GM21528 (cell line): ENCODE measurements around the gene CDC42SE2.
"Not testable (repeated sequence)": the region's sequence is repeated elsewhere in the genome, so short reads cannot be mapped to it uniquely, and the experiment has no call there.

Experiments used
- ATAC-seq: cut with Tn5 transposase; IDR thresholded peaks from one replicate; pipeline ENCODE4 v1.9.1; 2021; ENCODE audit warnings: mild to moderate bottlenecking, moderate library complexity; ENCODE audit not compliant: unreplicated experiment, low FRiP score

CDC42SE2 gene

DNA sequence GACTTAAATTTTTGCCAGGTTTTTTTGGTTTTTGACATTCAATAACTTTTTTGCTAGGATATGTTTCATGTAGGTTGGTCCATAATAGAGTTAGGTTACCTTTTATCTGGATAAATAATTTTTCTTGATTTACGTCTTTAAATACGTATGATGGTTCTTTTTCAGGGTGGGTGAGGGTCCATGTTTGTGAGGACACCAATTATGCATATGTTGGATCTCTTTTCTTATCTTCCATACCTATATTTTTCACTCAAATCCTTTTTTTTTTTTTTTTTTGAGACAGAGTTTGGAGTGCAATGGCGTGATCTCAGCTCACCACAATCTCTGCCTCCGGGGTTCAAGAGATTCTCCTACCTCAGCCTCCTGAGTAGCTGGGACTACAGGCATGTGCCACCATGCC lies 17.3 kb upstream of the CDC42SE2 start:
- no peak for ATAC-seq

DNA sequence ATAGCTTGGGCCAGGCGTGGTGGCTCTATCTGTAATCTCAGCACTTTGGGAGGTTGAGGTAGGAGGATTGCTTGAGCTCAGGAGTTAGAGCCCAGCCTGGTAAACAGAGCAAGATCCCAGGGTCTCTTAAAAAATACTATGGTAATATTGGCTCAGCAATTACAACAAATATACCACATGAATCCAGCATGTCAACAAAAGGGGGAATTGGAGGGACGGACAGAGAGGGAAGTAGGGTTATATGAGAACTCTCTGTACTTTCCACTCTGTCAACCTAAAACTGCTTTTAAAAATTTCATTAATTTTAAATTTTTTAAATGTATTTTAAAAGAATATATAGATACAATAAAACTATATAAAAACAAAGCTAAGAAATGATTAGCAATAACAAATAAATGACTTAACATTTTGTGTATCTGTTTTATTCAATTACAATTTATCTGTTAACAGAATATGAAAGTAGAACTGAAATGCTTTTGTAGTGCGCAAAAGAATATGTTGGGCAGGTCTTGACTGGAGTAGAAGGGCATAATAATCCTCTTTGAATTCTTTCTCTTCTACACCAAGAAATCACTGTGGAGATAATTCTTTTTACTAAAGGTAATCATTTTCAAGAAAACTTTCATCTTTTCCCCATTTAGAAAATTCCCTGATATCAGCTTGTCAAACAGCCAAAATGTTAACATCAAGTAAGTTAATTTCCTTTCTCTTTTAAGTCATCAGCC lies 12.9 kb upstream of the CDC42SE2 start:
- no peak for ATAC-seq

DNA sequence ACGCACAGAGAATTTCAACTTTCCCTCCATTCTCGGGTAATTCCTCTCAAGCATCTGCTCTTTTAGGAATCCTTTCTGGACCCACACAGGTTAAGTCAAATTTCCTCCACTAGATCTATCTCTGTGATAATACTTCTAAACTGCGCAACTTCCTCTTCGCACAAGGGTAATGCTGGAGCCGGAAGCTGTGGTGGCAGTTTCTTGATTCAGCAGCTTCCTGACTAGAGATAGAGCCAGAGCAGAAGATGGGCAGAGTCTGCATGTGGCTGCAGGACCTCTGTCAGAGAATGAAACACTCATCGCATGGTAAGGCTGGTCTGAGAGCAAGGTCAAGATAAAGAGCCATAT lies 11.1 kb upstream of the CDC42SE2 start:
- ATAC-seq = peak; percentile 86

DNA sequence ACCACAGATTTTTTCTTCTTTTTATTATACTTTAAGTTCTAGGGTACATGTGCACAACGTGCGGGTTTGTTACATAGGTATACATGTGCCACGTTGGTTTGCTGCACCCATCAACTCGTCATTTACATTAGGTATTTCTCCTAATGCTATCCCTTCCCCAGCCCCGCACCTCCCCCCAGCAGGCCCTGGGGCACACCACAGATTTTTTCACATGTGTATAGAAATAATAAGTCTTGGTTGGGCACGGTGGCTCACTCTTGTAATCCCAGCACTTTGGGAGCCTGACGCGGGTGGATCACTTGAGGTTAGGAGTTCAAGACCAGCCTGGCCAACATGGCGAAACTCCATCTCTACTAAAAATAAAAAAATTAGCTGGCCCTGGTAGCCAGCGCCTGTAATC lies 9.8 kb upstream of the CDC42SE2 start:
- not testable (repeated sequence) for ATAC-seq

DNA sequence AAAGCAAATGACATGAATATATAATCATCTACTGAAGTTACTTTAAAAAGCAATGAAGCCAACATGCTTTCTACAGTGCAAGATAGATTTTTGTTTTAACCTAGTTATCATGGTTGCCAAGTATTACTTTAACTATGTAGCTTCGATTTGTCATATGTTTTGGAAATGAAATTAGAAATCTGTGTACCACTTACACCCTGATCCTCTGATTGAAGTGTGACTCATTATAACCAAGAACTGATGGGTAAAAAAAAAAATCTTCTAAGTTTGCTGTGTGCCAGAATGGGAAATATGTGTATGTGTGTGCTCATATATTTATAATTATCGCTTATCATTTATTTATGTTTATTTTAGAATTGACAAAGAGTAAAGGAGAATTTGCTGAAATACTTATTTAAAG lies 9.1 kb upstream of the CDC42SE2 start:
- no peak for ATAC-seq

DNA sequence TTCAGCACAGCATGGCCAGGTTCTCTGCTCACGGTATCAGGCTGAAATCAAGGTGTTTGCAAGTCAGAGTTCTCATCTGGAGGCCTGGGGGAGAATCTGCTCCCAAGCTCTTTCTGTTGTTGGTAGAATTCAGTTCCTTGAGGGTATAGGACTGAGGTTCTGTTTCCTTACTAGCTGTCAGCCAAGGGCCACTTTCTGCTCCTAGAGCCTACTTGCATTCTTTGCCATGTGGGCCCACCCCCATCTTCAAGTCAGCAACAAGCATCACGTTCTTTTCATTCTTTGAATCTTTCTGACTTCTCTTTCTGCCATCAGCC lies 7.4 kb upstream of the CDC42SE2 start:
- no peak for ATAC-seq

DNA sequence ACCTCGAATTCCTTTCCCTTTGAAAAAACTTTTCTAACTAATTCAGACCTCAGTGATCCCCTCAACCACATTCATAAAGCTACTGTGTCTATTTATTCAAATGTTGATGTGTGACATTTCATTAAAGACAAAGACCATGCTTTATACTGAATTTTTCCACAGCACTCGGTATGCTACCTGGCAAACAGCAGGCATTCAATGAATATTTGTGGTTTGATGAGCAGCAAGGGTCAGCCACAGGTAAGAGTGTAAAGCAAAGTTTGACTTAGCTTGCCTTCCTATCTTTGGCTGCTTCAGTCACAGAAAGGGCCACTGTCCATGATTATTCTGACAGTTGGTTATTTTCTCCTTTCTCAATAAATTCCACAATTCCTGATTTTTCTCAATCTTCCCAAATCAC lies 5.1 kb upstream of the CDC42SE2 start:
- ATAC-seq = no peak

DNA sequence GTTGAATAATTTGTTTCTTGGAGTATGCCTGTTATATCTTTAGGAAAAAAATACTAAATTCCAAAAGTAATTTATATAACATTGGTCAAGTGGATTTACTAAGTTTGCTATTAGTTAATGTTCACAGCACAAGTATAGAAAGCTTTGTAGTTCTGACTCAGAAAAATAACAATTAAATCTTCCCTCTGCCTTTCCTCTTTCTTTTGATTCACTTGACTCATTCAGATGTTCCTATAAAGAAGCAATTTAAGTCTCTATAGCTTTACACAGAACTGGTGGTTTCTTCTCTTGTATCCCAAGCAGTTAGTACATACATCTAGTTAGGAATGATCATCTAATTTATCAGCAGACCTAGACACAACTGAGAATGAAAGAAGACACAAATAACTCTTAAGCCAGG lies 4.5 kb upstream of the CDC42SE2 start:
- no peak for ATAC-seq

DNA sequence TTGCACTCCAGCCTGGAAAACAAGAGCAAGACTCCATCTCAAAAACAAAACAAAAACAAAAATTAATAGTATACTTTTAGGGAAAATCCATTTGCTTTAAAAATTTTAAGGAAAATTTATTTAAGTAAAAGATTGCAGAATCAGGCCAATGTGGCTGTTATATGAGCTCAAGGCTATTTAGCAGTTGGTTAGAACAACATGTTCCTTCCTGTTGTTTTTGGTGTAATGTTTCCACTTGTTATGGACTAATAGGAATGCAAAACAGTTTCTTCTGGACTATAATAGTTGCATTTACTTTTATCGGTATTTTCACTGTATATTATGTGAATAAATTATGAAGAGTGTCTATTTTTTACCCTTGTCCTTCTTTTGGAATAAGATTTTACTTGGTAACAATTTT lies 3.0 kb upstream of the CDC42SE2 start:
- no peak for ATAC-seq

DNA sequence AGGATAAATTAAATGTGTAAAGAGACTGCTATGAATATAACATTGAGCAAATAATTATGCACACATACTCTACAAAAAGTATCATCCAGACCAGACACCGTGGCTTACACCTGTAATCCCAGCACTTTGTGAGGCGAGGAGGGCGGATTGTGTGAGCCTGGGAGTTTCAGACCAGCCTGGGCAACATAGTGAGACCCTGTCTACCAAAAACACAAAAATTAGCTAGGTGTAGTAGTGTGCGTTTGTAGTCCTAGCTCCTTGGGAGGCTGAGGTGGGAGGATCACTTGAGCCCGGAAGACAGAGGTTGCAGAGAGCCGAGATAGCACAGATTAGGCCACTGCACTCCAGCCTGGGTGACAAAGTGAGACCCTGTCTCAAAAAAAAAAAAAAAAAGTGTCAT lies 2.4 kb upstream of the CDC42SE2 start:
- ATAC-seq = no peak

DNA sequence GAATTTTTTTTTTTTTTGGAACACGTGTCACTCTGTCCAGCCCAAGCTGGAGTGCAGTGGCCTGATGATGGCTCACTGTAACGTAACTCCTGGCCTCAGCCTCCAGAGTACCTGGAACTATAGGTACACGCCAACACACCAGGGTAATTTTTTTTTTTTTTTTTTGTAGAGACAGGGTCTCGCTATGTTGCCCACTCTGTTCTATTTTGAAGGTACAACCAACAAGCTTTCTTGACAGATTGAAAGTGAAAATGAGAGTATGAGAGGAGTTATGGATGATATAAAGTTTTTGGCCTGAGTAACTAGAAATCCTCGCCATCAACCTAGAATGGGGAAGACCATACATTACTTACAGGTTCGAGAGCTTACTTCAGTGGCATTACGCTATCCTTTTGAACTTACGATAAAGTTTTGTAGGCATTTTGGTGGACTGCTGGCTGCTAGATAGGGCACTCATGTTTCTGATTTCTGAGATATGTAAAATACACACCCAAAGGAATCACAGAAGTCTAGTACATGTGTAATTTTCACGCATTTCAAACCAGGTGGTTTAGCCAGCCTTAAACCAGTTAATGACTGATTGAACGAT lies 806 bp upstream of the CDC42SE2 start:
- peak; percentile 23 for ATAC-seq

DNA sequence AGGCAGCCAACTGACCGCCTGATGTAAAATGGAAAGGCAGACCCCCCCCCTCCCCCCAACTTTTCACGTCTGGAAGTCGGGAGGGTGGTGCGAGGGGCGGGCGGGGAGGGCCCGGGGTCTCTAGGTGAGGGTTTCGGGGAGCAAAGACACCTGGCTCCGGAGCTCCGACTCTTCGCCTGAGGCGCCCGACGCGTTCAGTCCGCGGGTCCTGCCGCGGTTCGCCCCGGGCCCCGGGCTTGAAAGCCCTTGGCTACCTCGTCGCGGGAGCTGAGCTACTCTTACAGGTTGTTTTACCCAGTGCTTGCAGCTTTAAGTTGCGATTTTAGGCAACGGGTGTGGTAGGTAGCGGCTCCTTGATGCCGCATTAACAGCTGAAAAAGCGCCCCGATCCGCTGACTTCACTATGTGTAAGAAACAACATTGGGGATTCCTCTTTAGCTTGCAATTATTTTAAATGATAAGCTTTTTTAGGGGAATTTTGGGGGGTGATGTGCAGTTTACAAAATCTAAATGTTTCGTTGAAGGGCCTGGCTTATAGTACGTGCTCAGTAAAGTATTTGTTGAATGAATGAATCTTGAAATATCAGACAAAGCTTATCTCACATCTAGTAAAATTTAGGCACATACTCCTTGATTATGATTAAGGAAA lies 722 bp downstream of the CDC42SE2 start:
- peak; percentile 9 for ATAC-seq

DNA sequence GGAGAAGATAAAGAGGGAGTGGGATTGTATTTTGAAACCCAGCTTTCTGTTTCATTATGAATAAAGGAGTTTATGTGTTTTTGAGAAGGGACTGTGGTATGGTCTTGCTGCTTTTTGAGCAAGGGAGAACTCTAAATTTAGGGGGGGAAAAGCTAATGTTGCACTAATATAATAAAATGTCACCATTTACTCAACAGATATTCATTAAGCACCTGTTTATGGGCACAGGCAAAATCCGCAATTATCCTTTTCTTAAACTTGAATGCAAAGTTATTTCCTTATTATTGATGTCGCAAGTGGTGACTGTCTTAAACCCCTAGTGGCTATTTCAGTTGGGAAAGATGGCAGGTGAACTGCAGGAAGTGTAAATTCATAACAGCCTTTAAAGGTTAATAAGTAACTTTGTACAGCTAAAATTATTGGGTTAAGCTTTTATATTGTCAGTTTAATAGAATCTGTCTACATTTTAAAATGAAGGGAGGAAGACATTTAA lies 1.5 kb downstream of the CDC42SE2 start:
- ATAC-seq = peak; percentile 26

DNA sequence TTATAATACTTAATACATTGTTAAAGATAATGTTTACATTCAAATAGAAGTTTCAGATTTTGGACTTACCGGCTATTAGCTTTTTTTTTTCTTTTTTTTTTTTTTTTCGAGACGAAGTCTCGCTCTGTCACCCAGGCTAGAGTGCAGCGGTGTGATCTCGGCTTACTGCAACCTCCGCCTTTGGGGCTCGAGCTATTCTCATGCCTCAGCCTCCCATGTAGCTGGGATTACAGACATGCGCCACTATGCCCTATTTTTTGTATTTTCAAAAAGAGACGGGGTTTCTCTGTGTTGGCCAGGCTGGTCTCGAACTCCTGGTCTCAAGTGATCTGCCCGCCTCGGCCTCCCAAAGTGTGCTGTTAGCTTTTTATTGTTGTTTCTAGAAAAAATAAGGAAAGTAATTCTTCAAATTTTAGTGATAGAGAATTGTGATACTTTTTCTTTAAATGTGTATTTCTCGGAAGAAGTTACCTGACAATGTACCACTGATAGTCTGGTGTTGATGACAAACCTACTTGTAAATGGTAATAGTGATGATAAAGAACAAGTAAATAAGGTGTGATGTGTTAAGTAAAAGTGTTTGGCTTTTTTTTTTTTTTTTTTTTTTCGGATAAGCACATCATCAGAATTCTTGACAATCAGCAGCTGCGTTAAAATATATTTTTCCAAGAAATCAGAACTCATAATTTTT lies 2.7 kb downstream of the CDC42SE2 start:
- ATAC-seq = no peak

DNA sequence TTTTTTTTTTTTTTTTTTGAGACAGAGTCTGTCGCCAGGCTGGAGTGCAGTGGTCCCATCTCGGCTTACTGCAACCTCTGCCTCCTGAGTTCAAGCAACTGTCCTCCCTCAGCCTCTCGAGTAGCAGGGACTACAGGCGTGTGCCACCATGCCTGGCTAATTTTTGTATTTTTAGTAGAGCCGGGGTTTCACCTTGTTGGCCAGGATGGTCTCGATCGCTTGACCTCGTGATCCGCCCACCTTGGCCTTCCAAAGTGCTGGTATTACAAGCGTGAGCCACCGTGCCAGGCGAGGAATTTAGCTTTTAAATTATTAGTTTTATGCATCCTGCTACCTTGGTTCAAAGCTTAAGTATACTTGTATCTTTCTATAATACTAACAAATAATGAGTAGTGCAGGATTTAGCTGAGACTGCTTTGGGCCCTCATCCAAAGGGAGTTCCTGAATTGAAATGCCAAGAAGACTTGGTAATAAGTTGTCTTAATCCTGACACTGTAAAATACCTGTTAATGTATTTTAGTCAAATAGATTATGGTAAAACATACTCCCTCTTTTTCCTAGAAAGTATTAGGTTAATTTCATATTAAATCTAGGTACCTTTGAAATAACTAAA lies 5.0 kb downstream of the CDC42SE2 start:
- no peak for ATAC-seq

DNA sequence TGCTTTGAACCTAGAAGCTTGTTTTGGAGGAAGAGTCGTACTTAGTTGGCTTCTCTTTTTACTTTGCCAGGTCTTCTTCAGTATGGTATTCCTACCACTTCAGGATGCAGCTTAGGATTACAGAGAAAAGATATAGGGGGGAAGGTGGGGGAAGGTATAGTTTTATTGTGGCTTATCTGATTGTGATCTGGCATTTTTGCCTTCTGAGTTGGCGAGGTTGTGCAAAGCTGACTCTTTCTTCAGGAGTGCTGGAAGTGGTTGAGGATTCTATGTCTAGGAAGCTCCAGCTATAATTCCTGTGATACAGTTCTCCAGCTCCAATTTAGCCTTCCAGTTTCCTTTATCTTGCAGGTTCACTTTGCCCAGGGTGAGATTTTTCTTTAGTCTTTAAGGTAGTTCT lies 7.0 kb downstream of the CDC42SE2 start:
- no peak for ATAC-seq

DNA sequence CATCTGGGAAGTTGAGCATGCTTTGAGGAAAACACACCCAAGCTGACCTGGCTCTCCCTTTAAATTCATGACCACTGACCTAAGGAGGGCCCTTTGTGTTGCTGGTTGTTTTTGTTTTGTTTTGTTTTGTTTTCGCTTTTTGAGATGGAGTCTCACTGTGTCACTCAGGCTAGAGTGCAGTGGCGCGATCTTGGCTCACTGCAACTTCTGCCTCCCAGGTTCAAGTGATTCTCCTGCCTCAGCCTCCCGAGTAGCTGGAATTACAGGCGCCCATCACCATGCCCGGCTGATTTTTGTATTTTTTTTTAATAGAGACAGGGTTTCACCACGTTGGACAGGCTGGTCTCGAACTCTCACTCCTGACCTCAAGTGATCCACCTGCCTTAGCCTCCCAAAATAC lies 8.0 kb downstream of the CDC42SE2 start:
- ATAC-seq = not testable (repeated sequence)

DNA sequence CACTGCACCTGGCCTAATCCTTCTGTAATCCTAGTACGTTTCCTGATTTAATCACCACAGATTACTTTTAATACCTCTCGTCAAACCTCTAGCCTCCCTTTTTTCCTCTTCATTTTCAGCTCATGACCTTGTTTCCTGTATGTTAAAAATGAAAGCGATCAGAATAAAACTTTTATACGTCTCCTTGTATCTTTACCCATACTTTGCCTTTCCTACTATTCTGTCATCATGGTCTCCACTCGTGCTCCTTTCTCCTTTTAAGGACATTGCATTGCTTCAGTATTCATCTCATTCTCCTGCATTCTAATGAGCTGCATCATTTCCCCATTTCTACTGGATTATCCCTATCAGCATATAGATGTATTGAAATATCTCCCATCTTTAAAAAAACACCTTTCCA lies 8.5 kb downstream of the CDC42SE2 start:
- ATAC-seq = no peak

DNA sequence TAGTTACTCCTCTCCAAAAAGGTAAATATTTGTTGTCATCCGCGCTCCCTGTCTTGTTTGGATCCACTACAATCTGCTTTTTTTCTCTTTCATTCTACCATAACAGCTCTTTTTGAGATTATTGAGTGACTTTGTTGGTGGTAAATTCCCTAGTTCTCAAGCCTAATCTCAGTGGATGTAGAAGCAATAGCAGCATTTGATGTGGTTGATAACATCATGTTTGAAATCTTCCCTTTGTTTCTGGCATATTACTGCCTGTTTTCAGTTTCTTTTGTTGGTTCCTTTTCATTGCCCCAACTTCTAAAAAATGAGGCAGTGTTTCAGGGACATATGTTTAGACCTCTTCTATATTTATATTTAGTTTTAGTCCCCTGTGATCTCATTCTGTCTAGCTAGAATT lies 8.9 kb downstream of the CDC42SE2 start:
- no peak for ATAC-seq

DNA sequence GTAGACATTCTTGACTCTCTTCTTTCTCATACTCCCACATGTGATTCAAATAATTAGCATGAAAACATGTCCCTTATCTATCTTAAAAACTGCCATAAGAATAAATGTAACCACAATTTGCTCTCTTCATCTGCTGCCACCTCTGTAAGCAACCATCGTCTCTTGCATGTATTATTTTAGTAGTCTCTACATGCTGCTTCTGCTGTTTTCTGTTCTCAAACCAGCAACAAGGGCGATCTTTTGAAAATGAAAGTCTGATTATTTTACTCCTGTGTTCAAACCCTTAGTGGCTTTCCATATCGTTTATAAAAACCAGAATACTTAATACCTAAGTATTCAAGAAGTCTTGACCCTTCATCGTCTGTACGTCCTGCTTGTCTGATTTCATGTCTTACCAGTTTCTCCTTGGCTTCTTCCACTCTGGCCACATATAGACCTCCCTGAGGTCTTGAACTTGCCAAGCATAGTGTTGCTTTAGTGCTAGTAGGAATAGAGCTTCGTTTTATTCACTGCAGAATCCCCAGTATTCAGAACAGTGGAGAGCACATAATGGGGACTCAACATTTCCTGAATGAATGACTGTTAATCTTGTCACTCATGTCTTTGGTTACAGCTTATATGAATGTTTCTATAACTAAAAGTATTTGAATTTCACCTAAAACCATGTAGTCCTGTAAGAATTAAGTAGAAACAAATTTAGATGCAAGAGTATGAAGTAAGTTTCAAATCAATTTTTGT lies 10.6 kb downstream of the CDC42SE2 start:
- no peak for ATAC-seq
